Body of pancreas (tissue), 4 donors: ENCODE measurements around the gene C4orf54. TPM values are rescaled to one million over a fixed set of nuclear protein-coding genes. Genes with fewer than 3 reads are reported as not detected.

Experiments
- ATAC-seq: fragments of 150-250 bp; one replicate; pipeline ENCODE4 v1.9.1; 2016
- DNase-seq, 4 donors: peaks; one replicate each; pipeline ENCODE4 v3.0.0-alpha.2; 2019
- H3K27ac ChIP-seq, 4 donors: fragments of 200-600 bp; sonication (generic); 1 replicate in 3 of 4; 2 replicates in 1 of 4; pipeline versions ENCODE4 v1.5.1 to v1.6.1; 2016 to 2019; ENCODE audit warnings: mild to moderate bottlenecking in 1 of 4, mixed read lengths in 1 of 4, moderate library complexity in 1 of 4
- H3K27me3 ChIP-seq, 2 donors: fragments of 200-600 bp; sonication (generic); one replicate each; pipeline ENCODE4 v1.6.0; 2016; ENCODE audit warnings: mild to moderate bottlenecking in 1 of 2
- H3K36me3 ChIP-seq, 2 donors: fragments of 200-600 bp; sonication (generic); replicated peaks in 1 of 2; 2 replicates each; pipeline ENCODE4 v1.5.1; 2016; ENCODE audit warnings: low read depth in 2 of 2; ENCODE audit not compliant: insufficient read depth in 1 of 2
- H3K4me1 ChIP-seq: fragments of 200-600 bp; sonication (generic); one replicate; pipeline ENCODE4 v1.6.0; 2016
- H3K4me3 ChIP-seq, 2 donors: fragments of 200-600 bp; sonication (generic); 1 replicate in 1 of 2; 2 replicates in 1 of 2; pipeline ENCODE4 v1.5.1; 2016 to 2019
- H3K9me3 ChIP-seq, 3 donors: fragments of 200-600 bp; sonication (generic); 1 replicate in 2 of 3; 2 replicates in 1 of 3; pipeline ENCODE4 v1.5.1; 2016
- CTCF ChIP-seq, 7 experiments: fragments of 450-650 bp in 4 of 7; fragments of 200-600 bp in 3 of 7; sonication (generic) in 3 of 7; IDR thresholded peaks; one replicate each; pipeline ENCODE4 v1.5.1; 2016 to 2019; ENCODE audit warnings: antibody characterized with exemption in 7 of 7
- POLR2A ChIP-seq, 3 donors: fragments of 450-650 bp; IDR thresholded peaks; one replicate each; pipeline ENCODE4 v1.6.1; 2016; ENCODE audit warnings: antibody characterized with exemption in 3 of 3, mild to moderate bottlenecking in 2 of 3
- WGBS, 2 donors: methylation state at CpG; one replicate each; pipeline ENCODE4 v1.1.5; 2017; 5-methylcytosine and 5-hydroxymethylcytosine counted together
- intact Hi-C: fragments of 100-400 bp; cut with DNase I; formaldehyde crosslinking; loops from one replicate; pipeline ENCODE4 v1.15.1; 2023
- total RNA-seq, 2 donors: library from RNA; depleted of rRNA; stranded (reverse); fragments of >200 nt; gene quantifications; one replicate each; pipeline ENCODE4 v1.1.0, GENCODE V29; 2016

C4orf54 gene
- total RNA-seq, 2 donors from 2014 or later, result under 0.01 TPM; not detected in 1

- TF ChIP-seq CTCF (IDR thresholded peaks at IDR 0.05) (no peak), POLR2A (IDR thresholded peaks at IDR 0.05) (no peak)
- Histone ChIP-seq H3K36me3 (no peaks in the 10 kb centered on the region), H3K4me1 (peaks cover 16% of the 10 kb centered on the region), H3K9me3 (no peaks in the 10 kb centered on the region), H3K4me3 (no peak overlapping the region), H3K27ac (no peak overlapping the region), H3K27me3 (no peaks in the 10 kb centered on the region)
- WGBS, 2 donors, result 93 to 94% methylated on average over 10 to 18 of the region's 18 CpGs
- no peak for DNase-seq
- no peak for ATAC-seq
- intact Hi-C loops, result no loop called here
Observed at GRCh38 chr4:99651016-99651769, 6.4 kb downstream of the C4orf54 start.

GRCh38 chr4:99649778-99650177 is 7.8 kb downstream of the C4orf54 start:
- 85 to 94% methylated on average over 7 to 10 of the region's 10 CpGs for WGBS, 2 donors
- Histone ChIP-seq H3K4me3 (no peak overlapping the region), H3K27ac (no peak overlapping the region), H3K27me3 (no peaks in the 10 kb centered on the region), H3K9me3 (no peaks in the 10 kb centered on the region), H3K36me3 (no peaks in the 10 kb centered on the region), H3K4me1 (peaks cover 23% of the 10 kb centered on the region)
- intact Hi-C loops, result no loop called here
- DNase-seq, result no peak
- TF ChIP-seq CTCF (IDR thresholded peaks at IDR 0.05) (no peak), POLR2A (IDR thresholded peaks at IDR 0.05) (no peak)
- no peak for ATAC-seq

- intact Hi-C loops, result no loop called here
- Histone ChIP-seq H3K27ac (no peak overlapping the region), H3K27me3 (no peaks in the 10 kb centered on the region), H3K4me1 (peaks cover 28% of the 10 kb centered on the region), H3K9me3 (no peaks in the 10 kb centered on the region), H3K36me3 (no peaks in the 10 kb centered on the region), H3K4me3 (no peak overlapping the region)
- ATAC-seq (no peak), DNase-seq (no peak)
- TF ChIP-seq POLR2A (IDR thresholded peaks at IDR 0.05) (no peak), CTCF (IDR thresholded peaks at IDR 0.05) (no peak)
- 91 to 96% methylated on average over 3 to 7 of the region's 9 CpGs for WGBS, 2 donors
Observed at GRCh38 chr4:99649208-99649607, 8.4 kb downstream of the C4orf54 start.

GRCh38 chr4:99648321-99648720 is 9.3 kb downstream of the C4orf54 start:
- DNase-seq (no peak), ATAC-seq (no peak)
- intact Hi-C loops, result no loop called here
- Histone ChIP-seq H3K9me3 (no peaks in the 10 kb centered on the region), H3K4me1 (peaks cover 29% of the 10 kb centered on the region), H3K27me3 (no peaks in the 10 kb centered on the region), H3K36me3 (no peaks in the 10 kb centered on the region), H3K4me3 (no peak overlapping the region), H3K27ac (no peak overlapping the region)
- TF ChIP-seq CTCF (IDR thresholded peaks at IDR 0.05) (no peak), POLR2A (IDR thresholded peaks at IDR 0.05) (no peak)
- 63 to 71% methylated on average over 1 of the region's 1 CpG for WGBS, 2 donors

- H3K27me3 ChIP-seq, result no peaks in the 10 kb centered on the region
- no peaks in the 10 kb centered on the region for H3K36me3 ChIP-seq
- 41 to 45% methylated on average over 4 of the region's 4 CpGs for WGBS, 2 donors
- intact Hi-C loops, result no loop called here
- no peaks in the 10 kb centered on the region for H3K9me3 ChIP-seq
- no peak for ATAC-seq
- TF ChIP-seq POLR2A (IDR thresholded peaks at IDR 0.05) (no peak), CTCF (IDR thresholded peaks at IDR 0.05) (no peak)
- no peak overlapping the region for H3K4me3 ChIP-seq
- H3K4me1 ChIP-seq, result peaks cover 41% of the 10 kb centered on the region
- H3K27ac ChIP-seq, result no peak overlapping the region
- DNase-seq, result no peak
Observed at GRCh38 chr4:99647071-99647470, 10.6 kb downstream of the C4orf54 start.
